PC-9 (cell line): ENCODE measurements around the gene PIN1. TPM values are rescaled to one million over a fixed set of nuclear protein-coding genes. Genes with fewer than 3 reads are reported as not detected.

Experiments
- BruUV-seq: library from RNA; stranded (reverse); fragments of 400-500 nt; replicated peaks from 2 replicates; lab custom pipeline; 2021; lab: Mats Ljungman, UMichigan
- CTCF ChIA-PET: fragments of 300-600 bp; sonication (Branson Sonifier 250); formaldehyde crosslinking; loops from one replicate; lab custom pipeline; 2022; ENCODE audit warnings: antibody characterized with exemption; lab: Charles Lee
- POLR2A ChIA-PET: fragments of 300-600 bp; sonication (Branson Sonifier 250); formaldehyde crosslinking; loops from one replicate; lab custom pipeline; 2022; ENCODE audit warnings: antibody characterized with exemption; ENCODE audit not compliant: unreplicated experiment; lab: Charles Lee
- DNase-seq, 2 experiments: peaks; one replicate each; pipeline versions ENCODE4 v3.0.0 to v3.0.0-alpha.2; 2015 to 2022; ENCODE audit warnings: mixed read lengths in 1 of 2
- H2AFZ ChIP-seq: fragments of 200-600 bp; sonication (generic); 2 replicates; pipeline ENCODE4 v1.8.1; 2017; ENCODE audit warnings: antibody characterized with exemption
- H3F3A ChIP-seq: fragments of 200-600 bp; sonication (generic); 2 replicates; pipeline ENCODE4 v1.8.1; 2017; ENCODE audit warnings: antibody characterized with exemption, mild to moderate bottlenecking, low read depth; ENCODE audit not compliant: insufficient read depth
- H3K27ac ChIP-seq: fragments of 200-600 bp; sonication (generic); 2 replicates; pipeline ENCODE4 v1.6.1; 2016; ENCODE audit warnings: mixed run types
- H3K27me3 ChIP-seq: fragments of 200-600 bp; sonication (generic); 2 replicates; pipeline ENCODE4 v1.6.1; 2016; ENCODE audit warnings: low read depth, mixed run types; ENCODE audit not compliant: insufficient read depth
- H3K36me3 ChIP-seq: fragments of 200-600 bp; sonication (generic); 2 replicates; pipeline ENCODE4 v1.6.1; 2016; ENCODE audit warnings: low read depth, mixed run types
- H3K4me1 ChIP-seq: fragments of 200-600 bp; sonication (generic); replicated peaks from 2 replicates; pipeline ENCODE4 v1.6.1; 2016; ENCODE audit warnings: mixed run types; ENCODE audit not compliant: insufficient read depth
- H3K4me2 ChIP-seq: fragments of 200-600 bp; sonication (generic); 2 replicates; pipeline ENCODE4 v1.6.1; 2017; ENCODE audit warnings: mixed run types
- H3K4me3 ChIP-seq: fragments of 200-600 bp; sonication (generic); 2 replicates; pipeline ENCODE4 v1.6.1; 2016; ENCODE audit warnings: mixed run types
- H3K79me2 ChIP-seq: fragments of 200-600 bp; sonication (generic); 2 replicates; pipeline ENCODE4 v1.6.1; 2017; ENCODE audit warnings: low read depth, mixed run types
- H3K9me2 ChIP-seq: fragments of 200-600 bp; sonication (generic); 2 replicates; pipeline ENCODE4 v1.8.1; 2017; ENCODE audit warnings: mild to moderate bottlenecking; ENCODE audit not compliant: insufficient read depth
- H3K9me3 ChIP-seq: fragments of 200-600 bp; sonication (generic); 2 replicates; pipeline ENCODE4 v1.8.1; 2016; ENCODE audit warnings: low read depth; ENCODE audit not compliant: insufficient read depth
- H4K20me1 ChIP-seq: fragments of 200-600 bp; sonication (generic); 2 replicates; pipeline ENCODE4 v1.8.1; 2017; ENCODE audit not compliant: insufficient read depth
- EZH2 ChIP-seq: fragments of 200-600 bp; sonication (generic); IDR thresholded peaks from 2 replicates; pipeline ENCODE4 v1.8.0; 2017; ENCODE audit warnings: antibody characterized with exemption, low read depth
- intact Hi-C: fragments of 100-400 bp; cut with micrococcal nuclease; formaldehyde crosslinking; loops from one replicate; pipeline ENCODE4 v1.10.0; 2022; ENCODE audit not compliant: unreplicated experiment
- total RNA-seq: library from RNA; stranded (reverse); gene quantifications from 2 replicates; pipeline ENCODE4 v1.2.3, GENCODE V29; 2021
- TF ChIP-seq, protein P1 (sequence below): fragments of 200-600 bp; sonication (generic); conservative IDR thresholded peaks from 2 replicates; pipeline ENCODE4 v1.6.1; 2017; ENCODE audit warnings: mixed run types, antibody characterized with exemption, mild to moderate bottlenecking, moderate library complexity

Gene PIN1
- total RNA-seq, 1 experiment from 2014 or later: 74.1 TPM

DNA sequence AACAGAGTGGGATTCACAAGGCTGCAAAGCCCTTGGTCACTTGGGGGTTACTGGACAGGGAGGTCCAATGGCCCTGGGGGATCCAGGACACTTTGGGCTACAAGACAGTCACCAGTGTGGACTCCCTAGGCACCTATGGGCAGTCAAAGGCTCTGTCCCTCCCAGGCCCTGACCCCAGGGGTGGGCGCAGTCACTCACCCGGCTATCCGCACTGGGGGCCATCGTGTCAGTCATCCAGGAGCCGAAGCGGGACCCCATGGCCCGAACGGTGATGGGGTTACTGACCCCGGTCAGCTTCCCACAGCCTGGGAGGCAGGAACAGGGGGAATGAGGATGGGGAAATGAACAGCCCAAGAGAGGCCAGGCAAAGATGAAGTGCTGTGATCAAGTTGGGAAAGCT, 21.5 kb downstream of the PIN1 start:
- no peak overlapping the region for H3K27ac ChIP-seq
- no peak for TF ChIP-seq EZH2
- TF ChIP-seq, protein P1, sequence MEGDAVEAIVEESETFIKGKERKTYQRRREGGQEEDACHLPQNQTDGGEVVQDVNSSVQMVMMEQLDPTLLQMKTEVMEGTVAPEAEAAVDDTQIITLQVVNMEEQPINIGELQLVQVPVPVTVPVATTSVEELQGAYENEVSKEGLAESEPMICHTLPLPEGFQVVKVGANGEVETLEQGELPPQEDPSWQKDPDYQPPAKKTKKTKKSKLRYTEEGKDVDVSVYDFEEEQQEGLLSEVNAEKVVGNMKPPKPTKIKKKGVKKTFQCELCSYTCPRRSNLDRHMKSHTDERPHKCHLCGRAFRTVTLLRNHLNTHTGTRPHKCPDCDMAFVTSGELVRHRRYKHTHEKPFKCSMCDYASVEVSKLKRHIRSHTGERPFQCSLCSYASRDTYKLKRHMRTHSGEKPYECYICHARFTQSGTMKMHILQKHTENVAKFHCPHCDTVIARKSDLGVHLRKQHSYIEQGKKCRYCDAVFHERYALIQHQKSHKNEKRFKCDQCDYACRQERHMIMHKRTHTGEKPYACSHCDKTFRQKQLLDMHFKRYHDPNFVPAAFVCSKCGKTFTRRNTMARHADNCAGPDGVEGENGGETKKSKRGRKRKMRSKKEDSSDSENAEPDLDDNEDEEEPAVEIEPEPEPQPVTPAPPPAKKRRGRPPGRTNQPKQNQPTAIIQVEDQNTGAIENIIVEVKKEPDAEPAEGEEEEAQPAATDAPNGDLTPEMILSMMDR: no peak
- intact Hi-C loops: no loop called here
- ChIA-PET POLR2A (no interaction called here), CTCF (no interaction called here)
- no peaks in the 10 kb centered on the region for H3K9me2 ChIP-seq
- H4K20me1 ChIP-seq: no peaks in the 10 kb centered on the region
- H3K4me3 ChIP-seq: no peak overlapping the region
- no peak overlapping the region for H2AFZ ChIP-seq
- H3K4me1 ChIP-seq: no peaks in the 10 kb centered on the region
- no peaks in the 10 kb centered on the region for H3K36me3 ChIP-seq
- H3K79me2 ChIP-seq: no peaks in the 10 kb centered on the region
- 0 out of 2 replicates have a peak, but pooled peaks cover 4% of the 10 kb centered on the region for H3K27me3 ChIP-seq
- BruUV-seq: no TSS peak
- no peak for DNase-seq
- no peak overlapping the region for H3K4me2 ChIP-seq
- H3K9me3 ChIP-seq: no peaks in the 10 kb centered on the region
- no peaks in the 10 kb centered on the region for H3F3A ChIP-seq

DNA sequence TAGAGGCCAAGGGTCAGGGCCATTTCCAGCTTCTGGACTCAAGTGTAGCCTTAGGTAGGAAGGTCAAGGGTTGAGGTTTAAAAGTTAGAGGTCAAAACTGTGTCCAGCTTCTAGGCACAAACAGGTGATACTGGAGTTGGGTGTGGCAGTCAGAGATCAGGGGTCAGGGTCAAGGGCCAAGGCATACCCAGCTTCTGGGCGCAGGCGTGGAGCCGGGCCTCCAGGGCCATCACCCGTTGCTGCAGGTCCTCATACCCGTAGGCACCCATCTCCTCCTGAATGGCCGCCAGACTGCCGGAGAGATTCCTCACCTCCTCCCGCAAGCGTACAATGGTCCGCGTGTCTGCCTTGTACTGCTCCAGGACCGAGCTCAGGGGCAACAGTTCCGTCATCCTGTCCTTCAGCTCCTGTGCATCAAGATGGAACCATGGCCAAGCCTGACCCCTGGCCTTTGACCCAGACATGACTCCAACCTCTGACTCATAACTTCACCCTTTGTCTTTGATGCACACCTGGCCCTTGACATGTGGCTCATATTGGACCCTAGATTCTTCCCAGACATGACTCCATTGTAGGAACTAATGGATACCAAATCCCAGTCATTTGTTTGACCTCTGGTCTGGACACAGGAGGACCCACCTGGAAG, 22.1 kb downstream of the PIN1 start:
- Histone ChIP-seq H3K4me1 (no peaks in the 10 kb centered on the region), H4K20me1 (no peaks in the 10 kb centered on the region), H3K9me3 (no peaks in the 10 kb centered on the region), H3F3A (no peaks in the 10 kb centered on the region), H3K79me2 (no peaks in the 10 kb centered on the region), H2AFZ (no peak overlapping the region), H3K4me2 (no peak overlapping the region), H3K9me2 (no peaks in the 10 kb centered on the region), H3K4me3 (no peak overlapping the region), H3K27me3 (0 out of 2 replicates have a peak, but pooled peaks cover 4% of the 10 kb centered on the region), H3K36me3 (no peaks in the 10 kb centered on the region), H3K27ac (no peak overlapping the region)
- no peak for TF ChIP-seq EZH2
- TF ChIP-seq, protein P1: no peak
- CTCF ChIA-PET: no interaction called here
- POLR2A ChIA-PET: interaction anchor here (0.6 kb wide), 1 partner anchor 23 kb away, joined by 6 read pairs; no protein-coding TSS in a partner anchor
- intact Hi-C loops: no loop called here
- no peak for DNase-seq
- BruUV-seq: no TSS peak

DNA sequence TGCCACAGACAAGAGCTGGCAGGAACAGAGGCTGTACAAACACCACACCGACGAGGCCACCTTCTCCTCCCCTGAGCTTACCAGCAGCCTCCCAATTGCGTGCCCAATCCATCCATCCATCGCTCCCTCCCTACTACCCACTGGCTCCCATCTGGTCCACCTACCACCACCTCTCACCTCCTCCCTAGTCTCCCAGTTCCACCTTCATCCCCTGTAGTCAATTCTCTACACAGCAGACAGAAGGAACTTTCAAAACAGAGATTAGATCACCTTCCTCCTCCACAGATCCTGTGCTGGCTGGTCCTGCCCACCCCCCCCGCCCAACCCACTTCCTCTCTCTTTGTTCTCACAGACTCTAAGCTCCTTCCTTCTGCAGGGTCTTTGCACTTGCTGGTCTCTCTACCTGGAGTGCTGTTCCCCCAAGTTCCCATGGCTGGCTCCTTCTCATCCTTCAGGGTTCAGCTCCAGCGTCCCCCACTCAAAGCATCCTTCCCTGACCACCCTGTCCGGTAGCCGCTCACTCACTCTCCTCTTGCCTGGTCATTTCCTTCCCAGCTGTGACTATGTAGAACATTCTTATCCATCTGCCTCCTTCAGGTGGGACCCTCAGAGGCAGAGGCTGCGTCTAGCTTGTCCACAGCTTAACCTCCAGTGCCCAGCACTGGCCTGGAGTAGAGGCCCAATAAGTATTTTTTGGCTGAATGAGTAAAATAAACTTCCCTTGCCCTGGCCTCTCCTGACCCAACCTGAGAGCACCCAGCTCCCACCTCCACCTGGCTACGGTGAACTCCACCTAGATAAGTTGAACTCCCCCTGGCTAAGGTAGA, 23.0 kb downstream of the PIN1 start:
- no peaks in the 10 kb centered on the region for H3K9me3 ChIP-seq

More for the DNA sequence above, 23.0 kb downstream of the PIN1 start:
- H4K20me1 ChIP-seq: no peaks in the 10 kb centered on the region
- H3K27me3 ChIP-seq: peaks cover 5% of the 10 kb centered on the region; the same call in 1 of the 2 replicates
- no peaks in the 10 kb centered on the region for H3K4me1 ChIP-seq
- no peaks in the 10 kb centered on the region for H3K36me3 ChIP-seq
- TF ChIP-seq EZH2: no peak
- TF ChIP-seq, protein P1: no peak
- no TSS peak for BruUV-seq
- no peaks in the 10 kb centered on the region for H3K79me2 ChIP-seq
- H3K4me2 ChIP-seq: no peak overlapping the region
- H3F3A ChIP-seq: no peaks in the 10 kb centered on the region
- ChIA-PET POLR2A (interaction anchor here (0.6 kb wide), 1 partner anchor 24 kb away, joined by 6 read pairs; no protein-coding TSS in a partner anchor), CTCF (no interaction called here)
- H3K4me3 ChIP-seq: no peak overlapping the region
- no peaks in the 10 kb centered on the region for H3K9me2 ChIP-seq
- intact Hi-C loops: no loop called here
- no peak for DNase-seq
- H3K27ac ChIP-seq: no peak overlapping the region
- no peak overlapping the region for H2AFZ ChIP-seq
